HepG2 (cell line): ENCODE measurements around the gene BCL7A. TPM values are rescaled to one million over a fixed set of nuclear protein-coding genes. Genes with fewer than 3 reads are reported as not detected.
A peak's percentile ranks its signal among the peaks of the same experiment; 100 is the strongest.

Experiments used
- AHDC1 ChIP-seq: sonication (generic); formaldehyde crosslinking; IDR thresholded peaks from 2 replicates; pipeline ENCODE4 v1.5.1; 2020; ENCODE audit warnings: mild to moderate bottlenecking, missing genetic modification reagents, borderline replicate concordance
- MBNL3 ChIP-seq: fragments of 250-450 bp; sonication (Bioruptor Pico); conservative IDR thresholded peaks from 2 replicates; pipeline ENCODE4 v1.8.0; 2022; ENCODE audit warnings: mild to moderate bottlenecking, inconsistent platforms
- MXD3 ChIP-seq: IDR thresholded peaks from 2 replicates; pipeline ENCODE4 v1.6.1; 2016; ENCODE audit warnings: mild to moderate bottlenecking, missing biosample characterization, missing genetic modification reagents
- ZNF251 ChIP-seq: sonication (generic); formaldehyde crosslinking; IDR thresholded peaks from 2 replicates; pipeline ENCODE4 v1.9.0; 2021; ENCODE audit warnings: mild to moderate bottlenecking, missing genetic modification reagents
- ZNF33B ChIP-seq: sonication (generic); formaldehyde crosslinking; IDR thresholded peaks from 2 replicates; pipeline ENCODE4 v1.5.1; 2020; ENCODE audit warnings: mild to moderate bottlenecking, missing genetic modification reagents
- polyA plus RNA-seq, 8 experiments: library from polyadenylated mRNA; depleted of rRNA in 3 of 8; stranded (reverse) in 7 of 8; unstranded in 1 of 8; fragments of >200 nt; fragmentation: Illumina TruSeq in 4 of 8; extraction: Trizol in 4 of 8; gene quantifications; 2 replicates each; pipeline versions ENCODE4 v1.2.1 to v1.2.3, GENCODE V29; 2011 to 2016; ENCODE audit warnings: low read depth in 4 of 8, missing spikeins in 1 of 8, mixed read lengths in 1 of 8; ENCODE audit not compliant: insufficient read depth in 1 of 8
- total RNA-seq, 5 experiments: library from RNA; depleted of rRNA; stranded (reverse); fragments of >200 nt; fragmentation: Illumina TruSeq; extraction: Trizol; gene quantifications; 2 replicates each; pipeline ENCODE4 v1.2.3, GENCODE V29; 2016; ENCODE audit warnings: low read depth in 1 of 5
- TF ChIP-seq, protein P1 (sequence below): sonication (generic); formaldehyde crosslinking; IDR thresholded peaks from 2 replicates; pipeline ENCODE4 v1.4.0; 2020; ENCODE audit warnings: mild to moderate bottlenecking, missing genetic modification reagents

The BCL7A gene
- total and polyA plus RNA-seq, 2 of the 13 experiments (the other 11 are each of a cell fraction or from before 2014, with no cell fraction given) = 4.1 to 6.2 TPM

- TF ChIP-seq, protein P1, sequence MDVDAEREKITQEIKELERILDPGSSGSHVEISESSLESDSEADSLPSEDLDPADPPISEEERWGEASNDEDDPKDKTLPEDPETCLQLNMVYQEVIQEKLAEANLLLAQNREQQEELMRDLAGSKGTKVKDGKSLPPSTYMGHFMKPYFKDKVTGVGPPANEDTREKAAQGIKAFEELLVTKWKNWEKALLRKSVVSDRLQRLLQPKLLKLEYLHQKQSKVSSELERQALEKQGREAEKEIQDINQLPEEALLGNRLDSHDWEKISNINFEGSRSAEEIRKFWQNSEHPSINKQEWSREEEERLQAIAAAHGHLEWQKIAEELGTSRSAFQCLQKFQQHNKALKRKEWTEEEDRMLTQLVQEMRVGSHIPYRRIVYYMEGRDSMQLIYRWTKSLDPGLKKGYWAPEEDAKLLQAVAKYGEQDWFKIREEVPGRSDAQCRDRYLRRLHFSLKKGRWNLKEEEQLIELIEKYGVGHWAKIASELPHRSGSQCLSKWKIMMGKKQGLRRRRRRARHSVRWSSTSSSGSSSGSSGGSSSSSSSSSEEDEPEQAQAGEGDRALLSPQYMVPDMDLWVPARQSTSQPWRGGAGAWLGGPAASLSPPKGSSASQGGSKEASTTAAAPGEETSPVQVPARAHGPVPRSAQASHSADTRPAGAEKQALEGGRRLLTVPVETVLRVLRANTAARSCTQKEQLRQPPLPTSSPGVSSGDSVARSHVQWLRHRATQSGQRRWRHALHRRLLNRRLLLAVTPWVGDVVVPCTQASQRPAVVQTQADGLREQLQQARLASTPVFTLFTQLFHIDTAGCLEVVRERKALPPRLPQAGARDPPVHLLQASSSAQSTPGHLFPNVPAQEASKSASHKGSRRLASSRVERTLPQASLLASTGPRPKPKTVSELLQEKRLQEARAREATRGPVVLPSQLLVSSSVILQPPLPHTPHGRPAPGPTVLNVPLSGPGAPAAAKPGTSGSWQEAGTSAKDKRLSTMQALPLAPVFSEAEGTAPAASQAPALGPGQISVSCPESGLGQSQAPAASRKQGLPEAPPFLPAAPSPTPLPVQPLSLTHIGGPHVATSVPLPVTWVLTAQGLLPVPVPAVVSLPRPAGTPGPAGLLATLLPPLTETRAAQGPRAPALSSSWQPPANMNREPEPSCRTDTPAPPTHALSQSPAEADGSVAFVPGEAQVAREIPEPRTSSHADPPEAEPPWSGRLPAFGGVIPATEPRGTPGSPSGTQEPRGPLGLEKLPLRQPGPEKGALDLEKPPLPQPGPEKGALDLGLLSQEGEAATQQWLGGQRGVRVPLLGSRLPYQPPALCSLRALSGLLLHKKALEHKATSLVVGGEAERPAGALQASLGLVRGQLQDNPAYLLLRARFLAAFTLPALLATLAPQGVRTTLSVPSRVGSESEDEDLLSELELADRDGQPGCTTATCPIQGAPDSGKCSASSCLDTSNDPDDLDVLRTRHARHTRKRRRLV (CRISPR knock-in tag) = no peak; the same call in 1 of the 2 replicates
- TF ChIP-seq ZNF251 (CRISPR knock-in tag) = no peak
- TF ChIP-seq MBNL3 (CRISPR knock-in tag) = no peak
- TF ChIP-seq MXD3 (CRISPR knock-in tag) = peak; percentile 51; the same call in 1 of the 2 replicates
- TF ChIP-seq ZNF33B (CRISPR knock-in tag) = no peak
- peak; percentile 64 for TF ChIP-seq AHDC1 (CRISPR knock-in tag)
Measured at GRCh38 chr12:122064025-122064777, 42.5 kb downstream of the BCL7A start (continued).
